Sigmoid colon (tissue), 3 donors: ENCODE measurements around the gene NR4A3.

Experiments used
- CTCF ChIP-seq, 4 experiments: fragments of 450-650 bp in 3 of 4; fragments of 200-600 bp in 1 of 4; IDR thresholded peaks; one replicate each; pipeline ENCODE4 v1.5.1; 2016 to 2019; ENCODE audit warnings: antibody characterized with exemption in 4 of 4, mild to moderate bottlenecking in 3 of 4, moderate library complexity in 2 of 4
- POLR2A ChIP-seq, 2 donors: fragments of 450-650 bp; IDR thresholded peaks; one replicate each; pipeline ENCODE4 v1.6.1; 2016; ENCODE audit warnings: antibody characterized with exemption in 2 of 2, mild to moderate bottlenecking in 2 of 2, moderate library complexity in 2 of 2

GRCh38 chr9:99819856-99820684 lies 1.6 kb upstream of the NR4A3 start:
- TF ChIP-seq CTCF (IDR thresholded peaks at IDR 0.05) (peak in 1 of 4 experiments; percentile 13), POLR2A (IDR thresholded peaks at IDR 0.05) (peak; percentile 30 to 53)
